ENCODE results near the gene AP3B1. TPM values are rescaled to one million over a fixed set of nuclear protein-coding genes. Genes with fewer than 3 reads are reported as not detected.

Gene AP3B1
- total RNA-seq, 1 experiment from 2014 or later, result 50.3 TPM

- Mint-ChIP-seq H3K4me3 (peak overlapping the region; percentile 64), H3K4me1 (peaks cover 35% of the 10 kb centered on the region), H3K36me3 (no peaks in the 10 kb centered on the region), H3K27me3 (ENCODE audit: low read depth) (peaks cover 86% of the 10 kb centered on the region), H3K9me3 (no peaks in the 10 kb centered on the region), H3K27ac (no peak overlapping the region)
- ChIA-PET POLR2A (no interaction called here), CTCF (interaction anchor here (0.9 to 1.1 kb wide), 2 partner anchors 89 to 396 kb away, joined by 3 read pairs; no protein-coding TSS in a partner anchor)
- ATAC-seq (no peak), DNase-seq (ENCODE audit: low spot score) (no peak)
- TF ChIP-seq NR1H2 (CRISPR knock-in tag; IDR thresholded peaks at IDR 0.05) (no peak), ZNF121 (CRISPR knock-in tag; IDR thresholded peaks at IDR 0.05) (peak; percentile 86)
These were observed 337.4 kb downstream of the AP3B1 start for GRCh38 chr5:77957081-77957480.

DNA sequence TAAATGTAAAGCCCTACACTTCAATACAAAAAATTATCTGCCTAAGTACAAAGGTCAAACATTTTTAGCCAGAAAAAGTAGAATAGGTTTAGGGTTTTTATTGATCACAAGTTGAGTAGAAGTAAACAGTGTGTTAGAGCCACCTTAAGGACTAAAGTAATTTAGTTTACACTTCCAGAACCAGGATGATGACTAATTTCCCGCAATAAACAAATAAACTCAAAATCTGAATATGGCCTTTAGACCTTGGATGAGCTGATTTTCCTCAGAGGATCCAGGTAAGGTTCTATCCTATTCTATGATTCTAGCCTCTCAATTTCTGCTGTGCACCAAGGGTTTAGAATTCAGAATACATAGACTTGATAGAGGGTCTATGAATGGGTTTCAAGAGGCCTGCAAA is 338.9 kb downstream of the AP3B1 start:
- TF ChIP-seq ZNF281 (CRISPR knock-in tag; IDR thresholded peaks at IDR 0.05) (no peak), ZNF219 (CRISPR knock-in tag; IDR thresholded peaks at IDR 0.05; ENCODE audit: borderline replicate concordance) (no peak), TCF7 (CRISPR knock-in tag; IDR thresholded peaks at IDR 0.05; ENCODE audit: low read depth) (no peak), ZNF512 (CRISPR knock-in tag; IDR thresholded peaks at IDR 0.05; ENCODE audit: borderline replicate concordance) (no peak)
- TF ChIP-seq, protein P1, sequence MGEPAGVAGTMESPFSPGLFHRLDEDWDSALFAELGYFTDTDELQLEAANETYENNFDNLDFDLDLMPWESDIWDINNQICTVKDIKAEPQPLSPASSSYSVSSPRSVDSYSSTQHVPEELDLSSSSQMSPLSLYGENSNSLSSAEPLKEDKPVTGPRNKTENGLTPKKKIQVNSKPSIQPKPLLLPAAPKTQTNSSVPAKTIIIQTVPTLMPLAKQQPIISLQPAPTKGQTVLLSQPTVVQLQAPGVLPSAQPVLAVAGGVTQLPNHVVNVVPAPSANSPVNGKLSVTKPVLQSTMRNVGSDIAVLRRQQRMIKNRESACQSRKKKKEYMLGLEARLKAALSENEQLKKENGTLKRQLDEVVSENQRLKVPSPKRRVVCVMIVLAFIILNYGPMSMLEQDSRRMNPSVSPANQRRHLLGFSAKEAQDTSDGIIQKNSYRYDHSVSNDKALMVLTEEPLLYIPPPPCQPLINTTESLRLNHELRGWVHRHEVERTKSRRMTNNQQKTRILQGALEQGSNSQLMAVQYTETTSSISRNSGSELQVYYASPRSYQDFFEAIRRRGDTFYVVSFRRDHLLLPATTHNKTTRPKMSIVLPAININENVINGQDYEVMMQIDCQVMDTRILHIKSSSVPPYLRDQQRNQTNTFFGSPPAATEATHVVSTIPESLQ (CRISPR knock-in tag; IDR thresholded peaks at IDR 0.05), result no peak
- TF ChIP-seq, protein P2, sequence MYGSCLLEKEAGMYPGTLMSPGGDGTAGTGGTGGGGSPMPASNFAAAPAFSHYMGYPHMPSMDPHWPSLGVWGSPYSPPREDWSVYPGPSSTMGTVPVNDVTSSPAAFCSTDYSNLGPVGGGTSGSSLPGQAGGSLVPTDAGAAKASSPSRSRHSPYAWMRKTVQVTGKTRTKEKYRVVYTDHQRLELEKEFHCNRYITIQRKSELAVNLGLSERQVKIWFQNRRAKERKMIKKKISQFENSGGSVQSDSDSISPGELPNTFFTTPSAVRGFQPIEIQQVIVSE (CRISPR knock-in tag; IDR thresholded peaks at IDR 0.05; ENCODE audit: borderline replicate concordance), result no peak
- ChIA-PET POLR2A (no interaction called here), CTCF (no interaction called here)
- H3K9me3 Mint-ChIP-seq, result no peaks in the 10 kb centered on the region
- H3K4me1 Mint-ChIP-seq, result peaks cover 31% of the 10 kb centered on the region
- DNase-seq (ENCODE audit: low spot score), result no peak
- H3K27ac Mint-ChIP-seq, result no peak overlapping the region
- H3K4me3 Mint-ChIP-seq, result no peak overlapping the region
- no peaks in the 10 kb centered on the region for H3K36me3 Mint-ChIP-seq
- H3K27me3 Mint-ChIP-seq (ENCODE audit: low read depth), result peaks cover 85% of the 10 kb centered on the region
- ATAC-seq, result no peak

- H3K36me3 Mint-ChIP-seq, result no peaks in the 10 kb centered on the region
- H3K9me3 Mint-ChIP-seq, result no peaks in the 10 kb centered on the region
- DNase-seq (ENCODE audit: low spot score) (no peak), ATAC-seq (no peak)
- H3K4me3 Mint-ChIP-seq, result no peak overlapping the region
- ChIA-PET POLR2A (no interaction called here), CTCF (no interaction called here)
- peaks cover 9% of the 10 kb centered on the region for H3K4me1 Mint-ChIP-seq
- H3K27ac Mint-ChIP-seq, result no peak overlapping the region
- H3K27me3 Mint-ChIP-seq (ENCODE audit: low read depth), result peaks cover 73% of the 10 kb centered on the region
- TF ChIP-seq CBFB (CRISPR knock-in tag; IDR thresholded peaks at IDR 0.05; ENCODE audit: low read depth), result no peak
- TF ChIP-seq CREB1 (CRISPR knock-in tag; IDR thresholded peaks at IDR 0.05), result no peak
- TF ChIP-seq ZNF317 (CRISPR knock-in tag; IDR thresholded peaks at IDR 0.05; ENCODE audit: borderline replicate concordance, low read depth), result no peak
- TF ChIP-seq TEAD4 (CRISPR knock-in tag; IDR thresholded peaks at IDR 0.05), result no peak
- TF ChIP-seq PREB (CRISPR knock-in tag; IDR thresholded peaks at IDR 0.05; ENCODE audit: borderline replicate concordance), result no peak
- TF ChIP-seq AR (CRISPR knock-in tag; IDR thresholded peaks at IDR 0.05), result no peak
- no peak for TF ChIP-seq ETV6 (CRISPR knock-in tag; IDR thresholded peaks at IDR 0.05)
- TF ChIP-seq, protein P3, sequence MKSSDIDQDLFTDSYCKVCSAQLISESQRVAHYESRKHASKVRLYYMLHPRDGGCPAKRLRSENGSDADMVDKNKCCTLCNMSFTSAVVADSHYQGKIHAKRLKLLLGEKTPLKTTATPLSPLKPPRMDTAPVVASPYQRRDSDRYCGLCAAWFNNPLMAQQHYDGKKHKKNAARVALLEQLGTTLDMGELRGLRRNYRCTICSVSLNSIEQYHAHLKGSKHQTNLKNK (CRISPR knock-in tag; IDR thresholded peaks at IDR 0.05), result no peak
- TF ChIP-seq, protein P4, sequence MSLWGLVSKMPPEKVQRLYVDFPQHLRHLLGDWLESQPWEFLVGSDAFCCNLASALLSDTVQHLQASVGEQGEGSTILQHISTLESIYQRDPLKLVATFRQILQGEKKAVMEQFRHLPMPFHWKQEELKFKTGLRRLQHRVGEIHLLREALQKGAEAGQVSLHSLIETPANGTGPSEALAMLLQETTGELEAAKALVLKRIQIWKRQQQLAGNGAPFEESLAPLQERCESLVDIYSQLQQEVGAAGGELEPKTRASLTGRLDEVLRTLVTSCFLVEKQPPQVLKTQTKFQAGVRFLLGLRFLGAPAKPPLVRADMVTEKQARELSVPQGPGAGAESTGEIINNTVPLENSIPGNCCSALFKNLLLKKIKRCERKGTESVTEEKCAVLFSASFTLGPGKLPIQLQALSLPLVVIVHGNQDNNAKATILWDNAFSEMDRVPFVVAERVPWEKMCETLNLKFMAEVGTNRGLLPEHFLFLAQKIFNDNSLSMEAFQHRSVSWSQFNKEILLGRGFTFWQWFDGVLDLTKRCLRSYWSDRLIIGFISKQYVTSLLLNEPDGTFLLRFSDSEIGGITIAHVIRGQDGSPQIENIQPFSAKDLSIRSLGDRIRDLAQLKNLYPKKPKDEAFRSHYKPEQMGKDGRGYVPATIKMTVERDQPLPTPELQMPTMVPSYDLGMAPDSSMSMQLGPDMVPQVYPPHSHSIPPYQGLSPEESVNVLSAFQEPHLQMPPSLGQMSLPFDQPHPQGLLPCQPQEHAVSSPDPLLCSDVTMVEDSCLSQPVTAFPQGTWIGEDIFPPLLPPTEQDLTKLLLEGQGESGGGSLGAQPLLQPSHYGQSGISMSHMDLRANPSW (CRISPR knock-in tag; conservative IDR thresholded peaks at IDR 0.05; ENCODE audit: low read depth), result no peak
These were observed 341.1 kb downstream of the AP3B1 start for GRCh38 chr5:77953374-77953773.
